CD4-positive, alpha-beta T cell treated with Interleukin-21 for 1 hour (primary cell): ENCODE data around the gene SMG6.
"Not testable (repeated sequence)": the region's sequence is repeated elsewhere in the genome, so short reads cannot be mapped to it uniquely, and the experiment has no call there.

Source experiments
- DNase-seq: peaks from one replicate; pipeline ENCODE4 v3.0.0-alpha.2; 2020

SMG6 gene

DNA sequence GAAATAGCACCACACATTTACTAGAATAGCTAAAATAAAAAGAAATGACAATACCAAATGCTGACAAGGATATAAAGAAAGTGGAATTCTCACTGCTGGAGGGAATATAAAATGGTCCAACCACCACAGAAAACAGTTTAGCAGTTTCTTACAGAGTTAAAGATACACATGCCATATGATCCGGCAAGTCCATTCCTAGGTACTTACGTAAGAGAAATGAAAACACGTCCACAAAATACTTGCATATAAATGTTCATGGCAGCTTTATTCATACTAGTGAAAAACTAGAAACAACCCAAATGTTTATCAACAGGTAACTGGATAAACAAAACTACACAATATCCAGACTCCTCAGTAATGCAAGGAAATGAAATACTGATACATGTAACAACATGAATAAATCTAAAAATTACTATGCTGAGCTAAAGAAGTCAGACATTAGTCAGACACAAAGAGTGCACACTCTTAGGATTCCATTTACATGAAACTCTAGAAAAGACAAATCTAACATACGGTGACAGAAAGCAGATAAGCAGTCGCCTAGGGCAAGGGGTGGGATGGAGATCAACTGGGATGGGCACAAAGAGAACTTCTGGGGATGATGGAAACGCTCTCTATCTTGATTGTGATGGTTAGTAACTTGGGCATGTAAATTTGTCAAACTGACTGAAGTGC lies 76.4 kb downstream of the SMG6 start:
- DNase-seq, result no peak

- no peak for DNase-seq
Measured at GRCh38 chr17:2223617-2223927, 80.0 kb downstream of the SMG6 start.

- peak; percentile 83 for DNase-seq
Measured at GRCh38 chr17:2222901-2223616, 80.5 kb downstream of the SMG6 start.

- DNase-seq, result no peak
Measured at GRCh38 chr17:2222301-2222700, 81.3 kb downstream of the SMG6 start.

DNA sequence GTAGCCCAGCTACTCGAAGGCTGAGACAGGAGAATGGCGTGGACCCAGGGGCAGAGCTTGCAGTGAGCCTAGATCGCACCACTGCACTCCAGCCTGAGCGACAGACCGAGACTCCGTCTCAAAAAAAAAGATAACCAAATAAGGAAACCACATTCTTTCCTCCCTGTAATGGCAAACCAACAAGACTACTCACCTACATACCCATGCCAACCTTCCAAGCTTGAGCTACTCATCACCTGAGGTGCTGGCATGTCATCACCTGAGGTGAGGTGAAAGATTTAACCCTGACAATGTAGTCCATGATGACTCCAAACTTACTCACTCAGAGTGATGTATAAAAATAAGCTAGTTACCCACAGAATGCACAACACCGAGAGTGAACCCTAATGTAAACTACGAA lies 85.2 kb downstream of the SMG6 start:
- DNase-seq, result no peak

GRCh38 chr17:2215616-2216364 lies 87.8 kb downstream of the SMG6 start:
- peak; percentile 75 for DNase-seq

GRCh38 chr17:2214929-2215615 lies 88.5 kb downstream of the SMG6 start:
- peak; percentile 22 for DNase-seq

GRCh38 chr17:2214047-2214928 lies 89.3 kb downstream of the SMG6 start:
- no peak for DNase-seq

DNA sequence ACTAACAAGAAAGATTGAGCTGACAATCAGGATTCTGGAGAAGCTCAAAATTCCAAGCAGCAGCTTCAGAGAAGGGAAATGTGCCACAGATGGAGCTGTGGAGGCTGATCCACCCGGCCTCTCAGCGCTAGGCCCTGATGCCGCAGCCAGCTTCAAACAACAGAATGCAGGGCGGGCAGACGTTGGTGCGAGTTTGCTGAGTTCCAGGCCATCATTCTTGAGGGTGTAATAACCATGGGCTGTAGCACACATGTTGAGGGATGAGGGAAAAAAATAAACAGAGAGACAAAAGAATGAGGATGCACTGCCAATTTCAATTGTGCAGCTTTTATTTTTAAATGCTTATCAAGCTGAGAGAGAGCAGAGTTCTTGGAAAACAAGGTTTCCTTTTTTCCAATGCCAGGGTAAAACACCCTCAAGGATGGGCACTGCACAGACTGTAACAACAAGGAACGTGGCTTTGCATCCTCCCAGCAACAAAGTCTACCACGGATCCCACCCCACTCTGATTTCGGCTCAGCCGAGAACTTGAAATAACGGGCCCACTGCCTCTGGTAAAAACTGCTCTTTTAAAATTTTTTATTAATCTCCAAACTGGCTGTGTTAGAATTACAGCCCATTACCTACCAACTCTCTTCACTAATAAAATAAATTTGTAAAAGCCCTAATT lies 90.2 kb downstream of the SMG6 start:
- no peak for DNase-seq

- DNase-seq, result no peak
Measured at GRCh38 chr17:2212400-2212981, 91.1 kb downstream of the SMG6 start.

DNA sequence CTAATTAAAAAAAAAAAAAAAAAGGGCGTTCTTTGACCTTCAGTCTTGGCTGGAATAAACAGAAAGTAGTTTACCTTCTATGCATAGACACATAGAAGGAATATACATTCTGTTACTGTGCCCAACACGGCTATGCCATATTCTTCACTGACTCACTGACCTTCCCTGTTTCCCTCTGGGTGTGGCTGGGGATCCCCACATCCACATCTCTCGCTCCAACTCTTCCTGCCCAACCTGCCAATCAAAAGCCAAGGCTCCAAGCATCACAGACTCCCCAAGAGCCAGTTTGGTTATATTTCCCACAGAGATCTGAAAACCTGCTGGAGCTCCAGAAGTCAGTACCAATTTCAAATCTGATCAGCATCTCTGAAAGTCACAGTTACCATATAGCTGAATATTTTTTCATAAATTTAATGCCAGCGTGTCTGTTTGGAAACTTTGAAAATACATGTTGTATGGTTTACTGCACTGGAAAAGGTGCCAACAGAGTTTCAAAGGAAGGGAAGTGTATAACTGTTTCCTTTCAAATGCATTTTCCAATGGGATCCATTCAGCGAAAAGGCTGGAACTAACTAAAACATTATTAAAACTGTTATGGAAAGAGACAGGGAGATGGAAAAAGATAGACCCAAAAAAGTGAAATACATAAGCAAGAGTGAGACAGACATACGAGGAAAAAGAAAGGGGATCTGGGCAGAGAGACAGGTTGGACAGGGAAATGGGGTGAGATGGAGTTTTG lies 91.8 kb downstream of the SMG6 start:
- no peak for DNase-seq

- no peak for DNase-seq
Measured at GRCh38 chr17:2210726-2211125, 92.9 kb downstream of the SMG6 start.

DNA sequence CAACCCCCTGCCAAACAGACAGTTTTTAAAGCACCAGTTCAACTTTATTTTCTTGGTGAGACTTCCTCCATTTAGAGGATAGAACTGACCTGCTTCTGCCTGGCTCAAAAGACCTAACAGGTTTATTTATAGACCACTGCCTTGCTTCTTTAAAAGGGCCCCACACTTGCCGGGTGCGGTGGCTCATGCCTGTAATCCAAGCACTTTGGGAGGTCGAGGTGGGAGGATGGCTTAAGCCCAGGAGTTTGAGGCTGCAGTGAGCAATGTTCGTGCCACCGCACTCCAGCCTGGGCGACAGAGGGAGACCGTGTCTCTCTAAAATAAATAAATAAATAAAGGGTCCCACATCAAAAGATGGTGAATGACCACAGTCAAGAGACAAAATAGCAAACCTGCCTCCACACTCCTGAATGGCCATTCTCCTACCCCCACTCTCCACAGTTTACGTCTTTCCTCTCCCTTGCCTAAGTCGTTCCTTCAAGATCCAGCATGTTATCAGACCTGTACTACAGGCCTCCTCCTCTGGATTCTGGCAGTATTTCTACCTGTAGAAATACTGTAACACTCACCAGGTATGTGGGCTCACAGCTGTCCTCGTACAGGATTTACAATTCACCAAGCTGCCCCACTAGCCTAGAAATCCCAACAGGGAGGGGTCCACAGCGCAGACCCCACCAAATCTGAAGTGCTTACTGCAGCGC lies 95.6 kb downstream of the SMG6 start:
- no peak for DNase-seq

- DNase-seq, result no peak
Measured at GRCh38 chr17:2204393-2204792, 99.2 kb downstream of the SMG6 start.

DNA sequence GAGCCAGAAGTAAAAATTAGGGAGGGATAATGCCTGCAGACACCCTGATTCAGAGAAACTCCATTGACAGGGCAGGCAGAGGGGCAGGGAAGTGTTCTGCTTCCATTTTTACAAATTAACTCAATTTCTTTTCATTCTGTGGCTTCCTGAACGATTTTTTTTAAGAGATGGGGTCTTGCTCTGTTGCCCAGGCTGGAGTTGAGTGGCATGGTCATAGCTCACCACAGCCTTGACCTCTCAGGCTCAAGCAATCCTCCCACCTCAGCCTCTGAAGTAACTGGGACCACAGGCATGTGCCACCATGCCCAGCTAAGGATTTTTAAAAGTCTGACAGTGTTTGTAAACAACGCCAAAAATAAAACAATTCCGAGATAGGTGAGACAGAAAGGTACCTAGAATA lies 99.8 kb downstream of the SMG6 start:
- no peak for DNase-seq

GRCh38 chr17:2202996-2203575 lies 100.5 kb downstream of the SMG6 start:
- no peak for DNase-seq

GRCh38 chr17:2202302-2202995 lies 101.1 kb downstream of the SMG6 start:
- DNase-seq, result no peak

GRCh38 chr17:2199386-2199785 lies 104.2 kb downstream of the SMG6 start:
- DNase-seq, result not testable (repeated sequence)

DNA sequence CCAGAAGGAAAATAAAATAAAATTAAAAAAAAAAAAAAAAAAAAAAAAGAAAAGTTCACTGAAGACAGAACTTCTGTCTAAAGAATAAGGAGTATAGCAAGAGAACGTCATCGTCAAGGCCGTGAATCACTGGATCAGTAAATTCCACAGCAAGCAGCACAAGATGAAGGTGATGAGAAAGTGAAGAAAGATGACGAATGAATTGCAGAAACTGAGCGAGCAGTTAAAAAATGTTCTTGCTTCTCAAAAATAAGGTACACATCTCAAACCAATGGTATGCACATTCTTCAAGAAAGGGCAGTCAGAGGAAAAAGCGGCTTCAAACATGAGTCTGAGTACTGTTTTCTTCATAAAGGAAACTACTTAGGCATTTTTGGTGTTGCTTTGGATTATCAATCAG lies 104.7 kb downstream of the SMG6 start:
- DNase-seq, result no peak
